ENCODE results near the gene IL16. TPM values are rescaled to one million over a fixed set of nuclear protein-coding genes. Genes with fewer than 3 reads are reported as not detected.

Gene IL16
- polyA plus RNA-seq, 1 donor from 2014 or later: not detected

DNA sequence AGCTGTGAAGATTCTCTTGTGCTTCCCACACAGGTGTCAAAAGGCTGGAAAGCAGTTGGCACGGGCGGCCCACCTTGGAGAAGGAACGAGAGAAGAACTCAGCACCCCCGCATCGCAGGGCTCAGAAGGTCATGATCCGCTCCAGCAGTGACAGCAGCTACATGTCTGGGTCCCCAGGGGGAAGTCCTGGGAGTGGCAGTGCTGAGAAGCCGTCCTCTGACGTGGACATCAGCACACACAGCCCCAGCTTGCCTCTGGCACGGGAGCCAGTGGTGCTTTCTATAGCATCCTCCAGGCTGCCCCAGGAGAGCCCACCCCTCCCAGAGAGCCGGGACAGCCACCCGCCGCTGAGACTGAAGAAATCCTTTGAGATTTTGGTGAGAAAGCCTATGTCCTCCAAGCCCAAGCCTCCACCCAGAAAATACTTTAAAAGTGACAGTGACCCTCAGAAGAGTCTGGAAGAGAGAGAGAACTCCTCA, 95.9 kb downstream of the IL16 start:
- Histone ChIP-seq H3K27ac (ENCODE audit: low read length) (no peak overlapping the region), H4K20me1 (ENCODE audit: insufficient read depth) (no peaks in the 10 kb centered on the region), H3K9me3 (ENCODE audit: low read length) (no peaks in the 10 kb centered on the region), H2AFZ (ENCODE audit: low read depth, low read length) (no peak overlapping the region), H3K79me2 (replicated peaks; ENCODE audit: insufficient read depth, low read length) (no peaks in the 10 kb centered on the region), H3K36me3 (ENCODE audit: insufficient read depth, low read length) (no peaks in the 10 kb centered on the region), H3K9ac (ENCODE audit: low read length) (no peak overlapping the region), H3K4me3 (ENCODE audit: low read length) (no peak overlapping the region), H3K27me3 (ENCODE audit: insufficient read depth, low read depth, low read length) (no peaks in the 10 kb centered on the region), H3F3A (ENCODE audit: insufficient read depth, low read length, poor library complexity, severe bottlenecking) (no peaks in the 10 kb centered on the region), H3K9me2 (ENCODE audit: insufficient read depth, low read length) (no peaks in the 10 kb centered on the region), H3K4me2 (ENCODE audit: low read length) (no peak overlapping the region)
- TF ChIP-seq, protein P1, sequence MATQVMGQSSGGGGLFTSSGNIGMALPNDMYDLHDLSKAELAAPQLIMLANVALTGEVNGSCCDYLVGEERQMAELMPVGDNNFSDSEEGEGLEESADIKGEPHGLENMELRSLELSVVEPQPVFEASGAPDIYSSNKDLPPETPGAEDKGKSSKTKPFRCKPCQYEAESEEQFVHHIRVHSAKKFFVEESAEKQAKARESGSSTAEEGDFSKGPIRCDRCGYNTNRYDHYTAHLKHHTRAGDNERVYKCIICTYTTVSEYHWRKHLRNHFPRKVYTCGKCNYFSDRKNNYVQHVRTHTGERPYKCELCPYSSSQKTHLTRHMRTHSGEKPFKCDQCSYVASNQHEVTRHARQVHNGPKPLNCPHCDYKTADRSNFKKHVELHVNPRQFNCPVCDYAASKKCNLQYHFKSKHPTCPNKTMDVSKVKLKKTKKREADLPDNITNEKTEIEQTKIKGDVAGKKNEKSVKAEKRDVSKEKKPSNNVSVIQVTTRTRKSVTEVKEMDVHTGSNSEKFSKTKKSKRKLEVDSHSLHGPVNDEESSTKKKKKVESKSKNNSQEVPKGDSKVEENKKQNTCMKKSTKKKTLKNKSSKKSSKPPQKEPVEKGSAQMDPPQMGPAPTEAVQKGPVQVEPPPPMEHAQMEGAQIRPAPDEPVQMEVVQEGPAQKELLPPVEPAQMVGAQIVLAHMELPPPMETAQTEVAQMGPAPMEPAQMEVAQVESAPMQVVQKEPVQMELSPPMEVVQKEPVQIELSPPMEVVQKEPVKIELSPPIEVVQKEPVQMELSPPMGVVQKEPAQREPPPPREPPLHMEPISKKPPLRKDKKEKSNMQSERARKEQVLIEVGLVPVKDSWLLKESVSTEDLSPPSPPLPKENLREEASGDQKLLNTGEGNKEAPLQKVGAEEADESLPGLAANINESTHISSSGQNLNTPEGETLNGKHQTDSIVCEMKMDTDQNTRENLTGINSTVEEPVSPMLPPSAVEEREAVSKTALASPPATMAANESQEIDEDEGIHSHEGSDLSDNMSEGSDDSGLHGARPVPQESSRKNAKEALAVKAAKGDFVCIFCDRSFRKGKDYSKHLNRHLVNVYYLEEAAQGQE (IDR thresholded peaks at IDR 0.05; ENCODE audit: borderline replicate concordance): no peak
- no peak for TF ChIP-seq POLR2AphosphoS5 (IDR thresholded peaks at IDR 0.05)
- no peak for TF ChIP-seq SMC3 (conservative IDR thresholded peaks at IDR 0.05; ENCODE audit: poor library complexity)
- TF ChIP-seq, protein P2, sequence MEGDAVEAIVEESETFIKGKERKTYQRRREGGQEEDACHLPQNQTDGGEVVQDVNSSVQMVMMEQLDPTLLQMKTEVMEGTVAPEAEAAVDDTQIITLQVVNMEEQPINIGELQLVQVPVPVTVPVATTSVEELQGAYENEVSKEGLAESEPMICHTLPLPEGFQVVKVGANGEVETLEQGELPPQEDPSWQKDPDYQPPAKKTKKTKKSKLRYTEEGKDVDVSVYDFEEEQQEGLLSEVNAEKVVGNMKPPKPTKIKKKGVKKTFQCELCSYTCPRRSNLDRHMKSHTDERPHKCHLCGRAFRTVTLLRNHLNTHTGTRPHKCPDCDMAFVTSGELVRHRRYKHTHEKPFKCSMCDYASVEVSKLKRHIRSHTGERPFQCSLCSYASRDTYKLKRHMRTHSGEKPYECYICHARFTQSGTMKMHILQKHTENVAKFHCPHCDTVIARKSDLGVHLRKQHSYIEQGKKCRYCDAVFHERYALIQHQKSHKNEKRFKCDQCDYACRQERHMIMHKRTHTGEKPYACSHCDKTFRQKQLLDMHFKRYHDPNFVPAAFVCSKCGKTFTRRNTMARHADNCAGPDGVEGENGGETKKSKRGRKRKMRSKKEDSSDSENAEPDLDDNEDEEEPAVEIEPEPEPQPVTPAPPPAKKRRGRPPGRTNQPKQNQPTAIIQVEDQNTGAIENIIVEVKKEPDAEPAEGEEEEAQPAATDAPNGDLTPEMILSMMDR (IDR thresholded peaks at IDR 0.05; ENCODE audit: poor library complexity, severe bottlenecking): no peak

DNA sequence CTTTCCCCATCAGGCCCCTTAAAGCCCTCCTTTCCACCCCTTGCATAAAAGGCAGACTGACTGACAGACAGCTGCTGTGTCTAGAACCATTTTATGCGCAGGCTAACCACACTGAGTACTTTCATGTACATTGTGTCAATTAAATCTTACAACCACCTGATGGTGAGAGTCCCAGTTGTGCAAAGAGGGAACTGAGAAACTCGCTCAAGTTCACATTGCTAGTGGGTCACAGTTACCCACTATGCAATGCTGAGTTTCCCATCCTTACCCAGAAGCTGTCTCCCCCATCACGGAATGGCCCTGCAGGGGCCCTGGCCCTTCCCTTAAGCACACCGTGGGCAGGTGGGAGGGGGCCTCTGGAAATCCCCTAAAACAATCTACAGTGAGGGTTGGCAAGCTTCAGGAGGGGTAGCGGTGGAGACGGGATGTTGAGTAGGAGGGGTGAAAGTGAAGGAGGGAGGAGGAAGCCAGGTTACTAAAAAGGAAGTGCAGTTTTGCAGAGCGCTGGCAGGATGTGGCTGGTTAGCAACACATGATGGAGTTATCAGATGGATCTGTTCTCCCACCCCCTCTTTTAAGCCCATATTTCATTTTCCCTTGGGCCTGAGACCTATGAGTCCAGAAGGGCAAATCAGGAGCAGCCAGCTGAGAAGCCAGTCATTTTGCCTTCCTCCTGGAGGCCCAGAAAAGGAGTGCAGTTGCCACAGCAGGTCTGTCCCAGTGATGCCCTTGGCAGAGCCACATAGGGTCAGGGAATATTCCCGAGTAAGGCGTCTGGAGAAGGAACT, 97.2 kb downstream of the IL16 start:
- H3K27me3 ChIP-seq (ENCODE audit: insufficient read depth, low read depth, low read length): no peaks in the 10 kb centered on the region
- no peaks in the 10 kb centered on the region for H3K9me2 ChIP-seq (ENCODE audit: insufficient read depth, low read length)
- H3F3A ChIP-seq (ENCODE audit: insufficient read depth, low read length, poor library complexity, severe bottlenecking): no peaks in the 10 kb centered on the region
- H2AFZ ChIP-seq (ENCODE audit: low read depth, low read length): no peak overlapping the region
- H3K27ac ChIP-seq (ENCODE audit: low read length): no peak overlapping the region
- no peaks in the 10 kb centered on the region for H3K36me3 ChIP-seq (ENCODE audit: insufficient read depth, low read length)
- no peaks in the 10 kb centered on the region for H4K20me1 ChIP-seq (ENCODE audit: insufficient read depth)
- H3K4me2 ChIP-seq (ENCODE audit: low read length): no peak overlapping the region
- no peak overlapping the region for H3K4me3 ChIP-seq (ENCODE audit: low read length)
- no peak overlapping the region for H3K9ac ChIP-seq (ENCODE audit: low read length)
- TF ChIP-seq SMC3 (conservative IDR thresholded peaks at IDR 0.05; ENCODE audit: poor library complexity) (no peak), POLR2AphosphoS5 (IDR thresholded peaks at IDR 0.05) (no peak), MXI1 (conservative IDR thresholded peaks at IDR 0.05; ENCODE audit: poor library complexity, severe bottlenecking) (no peak), EP300 (conservative IDR thresholded peaks at IDR 0.05; ENCODE audit: poor library complexity, severe bottlenecking) (no peak), EZH2 (IDR thresholded peaks at IDR 0.05; ENCODE audit: borderline replicate concordance, insufficient read depth, low read length, poor library complexity, severe bottlenecking) (no peak), RAD21 (conservative IDR thresholded peaks at IDR 0.05) (no peak), TAF1 (IDR thresholded peaks at IDR 0.05; ENCODE audit: low read depth) (no peak)
- TF ChIP-seq, protein P1 (IDR thresholded peaks at IDR 0.05; ENCODE audit: borderline replicate concordance): no peak
- TF ChIP-seq, protein P2 (IDR thresholded peaks at IDR 0.05; ENCODE audit: poor library complexity, severe bottlenecking): no peak
- H3K9me3 ChIP-seq (ENCODE audit: low read length): no peaks in the 10 kb centered on the region
- no peaks in the 10 kb centered on the region for H3K79me2 ChIP-seq (replicated peaks; ENCODE audit: insufficient read depth, low read length)

All from neural cell (in vitro differentiated cells).